SIG-M5 treated with dmso at 0.1 percent for 504 hours (cell line): ENCODE measurements around the gene CAPN10.

ENCODE experiments used
- DNase-seq: peaks from one replicate; lab custom pipeline; 2025; ENCODE audit not compliant: unreplicated experiment; lab: John Stamatoyannopoulos, UW

CAPN10 gene

DNA sequence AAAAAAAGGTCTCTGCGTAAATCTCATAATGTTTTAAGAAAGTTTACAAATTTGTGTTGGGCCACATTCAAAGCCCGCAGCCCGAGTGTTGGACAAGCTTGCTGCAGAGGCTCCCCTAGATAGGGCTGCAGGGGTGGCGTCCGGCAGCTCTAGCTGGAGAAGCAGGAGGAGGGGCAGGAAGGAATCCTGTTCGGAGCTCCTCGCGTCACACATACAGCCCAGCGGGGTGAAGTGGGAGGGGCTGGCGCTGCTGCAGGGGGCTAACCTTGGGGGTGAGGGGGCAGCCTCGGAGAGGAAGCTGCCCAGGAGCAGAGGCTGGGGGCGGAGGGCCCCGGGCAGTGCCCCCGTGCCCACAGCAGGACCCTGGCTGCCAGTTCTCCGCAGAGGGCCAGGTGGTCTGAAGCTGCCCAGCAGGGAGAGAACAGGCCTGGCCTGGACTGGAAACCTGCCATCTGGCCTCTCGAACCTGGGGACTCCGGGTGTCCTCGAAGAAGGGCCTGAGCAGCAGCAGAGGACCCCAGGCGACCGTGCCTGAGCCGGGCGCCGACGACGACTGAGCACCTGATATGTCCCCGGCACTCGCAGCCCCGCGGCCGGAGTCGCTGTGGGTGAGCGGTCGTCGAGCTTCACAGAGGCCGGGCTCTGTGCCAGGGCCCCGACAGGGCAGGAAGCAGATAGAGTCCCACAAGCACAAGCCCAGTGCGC lies 36.1 kb downstream of the CAPN10 start:
- DNase-seq, result no peak

DNA sequence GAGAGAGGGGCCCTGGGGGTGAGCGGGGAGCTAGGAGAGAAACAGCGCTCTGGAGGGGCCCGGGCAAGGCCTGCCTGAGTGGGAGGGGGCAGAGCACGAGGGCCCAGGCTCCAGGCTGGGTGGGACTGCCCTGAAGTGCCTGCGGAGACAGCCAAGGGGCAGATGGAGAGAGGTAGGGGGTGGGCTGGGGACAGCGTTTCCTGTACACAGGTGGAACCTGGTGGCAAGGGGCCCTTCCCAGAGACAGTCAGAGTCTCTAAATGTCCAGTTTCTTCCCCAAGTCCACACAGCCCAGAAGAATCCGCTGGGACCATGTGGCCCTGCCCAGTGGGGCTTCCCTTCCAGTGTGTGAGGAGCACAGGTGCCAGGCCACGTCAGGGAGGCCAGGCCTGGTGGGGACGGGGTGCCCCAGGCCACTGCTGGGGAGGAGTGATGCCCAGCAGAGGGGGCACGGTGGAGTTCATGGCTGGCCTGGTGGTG lies 37.0 kb downstream of the CAPN10 start:
- no peak for DNase-seq

DNA sequence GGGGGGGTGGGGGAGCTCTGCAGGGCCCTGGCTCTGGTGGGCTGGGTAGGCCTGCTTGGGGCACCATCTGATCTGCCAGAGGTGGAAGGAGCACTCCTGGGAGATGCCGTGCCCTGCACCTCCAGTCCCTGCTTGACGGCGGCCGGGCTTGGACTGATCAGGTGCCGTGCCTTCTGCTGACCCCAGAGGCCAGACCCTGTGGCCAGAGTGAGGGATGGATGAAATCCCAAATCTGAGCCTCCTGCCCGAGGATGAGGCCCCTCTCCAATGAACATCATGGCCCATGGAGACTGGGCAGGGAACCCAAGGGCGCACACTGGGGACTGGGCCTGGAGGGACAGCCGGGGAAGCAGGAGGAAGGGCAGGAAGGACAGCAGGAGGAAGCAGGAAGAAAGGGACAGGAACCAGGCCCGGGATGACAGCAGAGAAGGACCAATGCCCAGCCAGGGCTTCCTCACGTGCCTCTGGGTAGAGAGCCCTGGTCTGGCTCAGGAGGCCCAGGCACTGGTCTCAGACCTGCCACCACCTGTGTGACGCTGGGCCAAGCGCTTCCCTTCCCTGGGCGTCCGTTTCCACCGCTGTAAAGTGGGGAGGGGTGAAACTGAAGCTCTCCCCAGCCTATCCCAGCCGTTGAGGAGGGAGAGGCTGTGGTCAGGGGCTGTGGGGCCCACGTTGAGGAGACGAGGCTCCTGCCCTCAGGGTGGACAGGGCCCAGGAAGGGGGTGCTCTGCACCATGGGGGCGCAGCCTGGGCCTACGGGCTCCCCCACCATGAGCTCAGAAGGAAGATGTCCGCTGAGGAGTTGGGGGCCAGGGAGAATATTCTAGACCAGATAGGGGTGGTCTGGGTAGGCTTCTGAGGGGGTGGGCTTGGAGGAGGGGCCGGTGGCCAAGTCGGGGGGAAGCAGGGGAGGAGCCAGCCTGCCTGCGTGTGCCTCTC lies 37.7 kb downstream of the CAPN10 start:
- no peak for DNase-seq

DNA sequence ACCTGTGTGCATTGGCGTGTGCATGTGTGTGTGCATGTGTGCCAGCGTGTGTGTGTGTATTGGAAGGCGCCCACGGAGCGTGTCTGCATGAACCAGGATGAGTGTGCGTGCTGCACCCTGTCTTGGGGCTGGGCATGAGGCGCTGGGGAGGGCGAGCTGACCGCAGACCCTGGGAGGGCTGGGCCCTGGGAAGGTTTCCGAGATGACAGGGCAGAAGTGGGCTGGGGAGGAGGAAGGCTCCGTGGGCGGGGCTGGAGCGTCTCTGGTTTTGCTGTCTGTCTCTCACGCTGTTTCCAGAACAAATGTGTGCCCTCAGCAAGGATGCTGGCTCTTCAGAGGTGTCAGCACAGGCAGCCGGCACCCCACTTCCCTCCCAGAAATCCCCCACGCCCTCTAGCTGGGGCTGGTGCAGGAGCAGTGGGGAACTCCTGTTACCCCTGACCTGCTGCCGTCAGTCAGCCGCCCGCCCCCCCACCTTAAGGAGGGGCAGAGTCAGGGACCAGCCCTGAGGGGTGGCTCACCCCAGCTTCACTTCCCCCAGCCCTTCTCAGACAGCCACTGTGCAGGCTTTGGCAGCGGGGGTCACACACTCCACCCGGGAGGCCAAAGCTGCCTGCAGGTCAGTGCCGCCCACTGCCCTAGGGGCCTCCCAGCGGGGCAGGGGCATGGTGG lies 38.6 kb downstream of the CAPN10 start, which contains the start of gene GPR35:
TSS of gene GPR35 (plus strand) at position 531 of the 672 bp plus-strand sequence. CDS start 4,473 bp downstream, outside the sequence.
- peak; percentile 94 for DNase-seq

DNA sequence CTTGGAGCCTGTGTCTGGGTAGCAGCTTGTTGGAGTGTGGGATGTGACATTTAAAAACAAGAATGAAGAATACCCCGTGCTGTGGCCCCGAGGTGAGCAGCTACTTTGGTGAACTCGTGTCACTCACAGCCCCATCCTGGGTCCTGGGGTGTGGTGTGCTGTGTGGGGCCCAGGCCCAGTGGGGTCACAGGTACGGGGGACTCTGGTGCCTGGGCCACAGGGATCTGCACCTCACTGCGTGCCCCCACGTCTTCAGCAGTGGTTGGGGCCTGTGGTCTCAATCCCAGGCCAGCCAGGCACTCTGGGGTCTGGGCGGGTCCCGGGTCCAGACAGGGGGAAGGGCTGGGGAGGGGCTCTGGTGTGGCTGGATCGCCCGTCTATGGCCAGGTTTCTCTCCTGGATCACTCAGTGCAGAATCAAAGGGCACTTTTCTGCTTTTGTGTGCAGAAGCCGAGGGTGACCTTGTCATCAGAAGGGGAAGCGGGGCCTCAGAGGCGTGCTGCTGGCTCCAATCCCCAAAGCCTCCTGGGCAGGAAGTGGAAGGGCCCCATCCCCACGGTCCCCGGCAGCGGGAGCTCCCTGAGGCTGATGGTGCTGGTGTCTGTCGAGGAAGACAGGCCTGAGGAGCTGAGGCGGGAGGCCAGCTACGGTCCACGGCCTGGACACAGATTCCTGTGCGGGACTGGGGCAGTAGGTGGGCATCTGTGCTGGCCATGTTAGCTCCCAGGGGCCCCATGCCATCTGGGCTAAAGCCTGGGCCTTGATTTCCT lies 40.2 kb downstream of the CAPN10 start:
- peak; percentile 89 for DNase-seq

DNA sequence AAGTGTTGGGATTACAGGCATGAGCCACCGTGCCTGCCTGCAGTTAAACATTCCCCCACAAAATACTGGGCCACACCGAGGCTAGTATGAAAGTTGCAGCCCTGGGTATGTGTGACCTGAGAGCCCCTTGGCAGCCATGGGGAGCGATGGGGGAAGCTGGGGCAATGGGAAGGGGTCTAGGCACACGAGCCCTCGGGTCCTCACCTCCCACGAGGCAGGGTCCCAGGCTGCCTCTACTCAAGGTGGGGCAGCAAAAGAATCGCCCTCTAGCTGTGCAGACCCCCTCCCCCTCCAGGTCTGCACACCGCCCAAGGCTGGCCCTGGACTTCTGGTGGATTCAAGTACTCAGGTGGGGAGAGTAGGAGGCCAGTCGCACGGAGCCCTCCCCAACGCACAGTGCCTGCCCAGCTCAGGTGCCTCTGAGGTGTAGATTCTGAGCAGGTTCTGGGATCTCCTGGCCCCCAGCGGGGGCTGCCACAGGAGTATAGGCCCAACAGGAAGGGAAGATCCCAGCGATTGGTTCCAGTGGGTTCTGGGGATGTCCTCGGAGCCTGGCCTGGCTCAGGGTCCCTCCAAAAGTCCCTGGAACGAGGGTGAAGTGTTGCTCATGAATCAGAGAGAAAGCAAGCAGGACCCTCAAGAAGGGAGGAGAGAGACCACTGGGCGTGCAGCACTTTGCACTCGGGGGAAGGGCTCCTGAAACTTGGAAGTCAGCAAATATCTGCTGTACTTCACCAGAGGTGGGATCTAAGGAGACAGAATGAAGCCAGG lies 41.4 kb downstream of the CAPN10 start:
- no peak for DNase-seq

DNA sequence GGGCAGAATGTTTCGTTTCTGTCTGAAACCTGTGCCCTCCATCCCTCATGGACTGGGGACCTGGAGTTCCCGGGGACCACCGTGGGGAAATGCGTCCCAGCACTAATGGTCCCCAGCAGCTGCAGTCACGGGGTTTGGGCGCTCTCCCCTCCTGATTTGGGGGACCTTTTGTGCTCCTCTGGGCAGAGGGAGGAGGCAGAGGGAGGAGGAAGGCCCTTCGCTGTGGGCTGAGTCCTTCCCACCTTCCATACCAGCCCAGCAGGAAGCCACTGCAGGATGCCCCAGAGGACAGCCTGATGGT lies 41.9 kb downstream of the CAPN10 start:
- DNase-seq, result no peak

DNA sequence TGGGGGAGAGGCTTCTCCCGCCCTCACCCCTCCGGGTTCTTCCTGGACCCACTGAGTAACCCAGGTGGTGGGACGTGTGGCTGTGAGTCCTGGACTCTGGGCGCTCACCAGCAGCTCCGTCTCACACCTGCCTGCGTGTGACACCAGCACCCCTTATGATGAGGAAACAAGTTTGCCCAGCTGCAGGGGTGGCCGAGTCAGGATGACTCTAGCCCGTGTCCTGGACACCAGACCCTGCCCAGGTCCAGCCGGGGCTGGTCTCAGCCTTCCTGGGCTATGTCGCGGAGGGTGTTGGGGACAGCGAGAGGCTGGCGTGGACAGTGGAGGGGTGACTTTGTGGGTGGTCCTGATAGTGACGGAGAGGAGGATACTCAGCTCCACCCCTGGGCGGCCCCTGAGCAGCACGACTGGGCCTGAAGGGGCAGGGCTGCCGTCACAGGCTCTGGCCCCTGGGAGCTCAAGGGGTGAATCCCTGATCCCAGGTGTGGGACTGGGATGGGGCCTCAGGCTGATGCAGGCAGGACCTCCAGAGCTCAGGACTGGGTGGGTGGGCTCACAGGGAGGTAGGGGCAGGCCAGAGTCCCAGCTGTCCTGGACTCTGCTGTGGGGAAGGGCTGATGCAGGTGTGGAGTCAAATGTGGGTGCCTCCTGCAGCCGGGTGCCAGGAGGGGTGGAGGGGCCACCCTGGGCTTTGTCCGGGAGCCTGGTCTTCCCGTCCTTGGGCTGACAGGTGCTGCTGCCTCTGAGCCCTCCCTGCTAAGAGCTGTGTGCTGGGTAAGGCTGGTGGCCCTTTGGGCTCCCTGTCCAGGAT lies 42.5 kb downstream of the CAPN10 start:
- no peak for DNase-seq

DNA sequence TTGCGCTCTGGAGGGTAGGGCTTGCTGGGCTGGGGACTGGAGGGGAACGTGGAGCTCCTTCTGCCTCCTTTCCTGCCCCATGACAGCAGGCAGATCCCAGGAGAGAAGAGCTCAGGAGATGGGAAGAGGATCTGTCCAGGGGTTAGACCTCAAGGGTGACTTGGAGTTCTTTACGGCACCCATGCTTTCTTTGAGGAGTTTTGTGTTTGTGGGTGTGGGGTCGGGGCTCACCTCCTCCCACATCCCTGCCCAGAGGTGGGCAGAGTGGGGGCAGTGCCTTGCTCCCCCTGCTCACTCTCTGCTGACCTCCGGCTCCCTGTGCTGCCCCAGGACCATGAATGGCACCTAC lies 43.1 kb downstream of the CAPN10 start:
- no peak for DNase-seq

DNA sequence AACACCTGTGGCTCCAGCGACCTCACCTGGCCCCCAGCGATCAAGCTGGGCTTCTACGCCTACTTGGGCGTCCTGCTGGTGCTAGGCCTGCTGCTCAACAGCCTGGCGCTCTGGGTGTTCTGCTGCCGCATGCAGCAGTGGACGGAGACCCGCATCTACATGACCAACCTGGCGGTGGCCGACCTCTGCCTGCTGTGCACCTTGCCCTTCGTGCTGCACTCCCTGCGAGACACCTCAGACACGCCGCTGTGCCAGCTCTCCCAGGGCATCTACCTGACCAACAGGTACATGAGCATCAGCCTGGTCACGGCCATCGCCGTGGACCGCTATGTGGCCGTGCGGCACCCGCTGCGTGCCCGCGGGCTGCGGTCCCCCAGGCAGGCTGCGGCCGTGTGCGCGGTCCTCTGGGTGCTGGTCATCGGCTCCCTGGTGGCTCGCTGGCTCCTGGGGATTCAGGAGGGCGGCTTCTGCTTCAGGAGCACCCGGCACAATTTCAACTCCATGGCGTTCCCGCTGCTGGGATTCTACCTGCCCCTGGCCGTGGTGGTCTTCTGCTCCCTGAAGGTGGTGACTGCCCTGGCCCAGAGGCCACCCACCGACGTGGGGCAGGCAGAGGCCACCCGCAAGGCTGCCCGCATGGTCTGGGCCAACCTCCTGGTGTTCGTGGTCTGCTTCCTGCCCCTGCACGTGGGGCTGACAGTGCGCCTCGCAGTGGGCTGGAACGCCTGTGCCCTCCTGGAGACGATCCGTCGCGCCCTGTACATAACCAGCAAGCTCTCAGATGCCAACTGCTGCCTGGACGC lies 43.6 kb downstream of the CAPN10 start:
- DNase-seq, result no peak

DNA sequence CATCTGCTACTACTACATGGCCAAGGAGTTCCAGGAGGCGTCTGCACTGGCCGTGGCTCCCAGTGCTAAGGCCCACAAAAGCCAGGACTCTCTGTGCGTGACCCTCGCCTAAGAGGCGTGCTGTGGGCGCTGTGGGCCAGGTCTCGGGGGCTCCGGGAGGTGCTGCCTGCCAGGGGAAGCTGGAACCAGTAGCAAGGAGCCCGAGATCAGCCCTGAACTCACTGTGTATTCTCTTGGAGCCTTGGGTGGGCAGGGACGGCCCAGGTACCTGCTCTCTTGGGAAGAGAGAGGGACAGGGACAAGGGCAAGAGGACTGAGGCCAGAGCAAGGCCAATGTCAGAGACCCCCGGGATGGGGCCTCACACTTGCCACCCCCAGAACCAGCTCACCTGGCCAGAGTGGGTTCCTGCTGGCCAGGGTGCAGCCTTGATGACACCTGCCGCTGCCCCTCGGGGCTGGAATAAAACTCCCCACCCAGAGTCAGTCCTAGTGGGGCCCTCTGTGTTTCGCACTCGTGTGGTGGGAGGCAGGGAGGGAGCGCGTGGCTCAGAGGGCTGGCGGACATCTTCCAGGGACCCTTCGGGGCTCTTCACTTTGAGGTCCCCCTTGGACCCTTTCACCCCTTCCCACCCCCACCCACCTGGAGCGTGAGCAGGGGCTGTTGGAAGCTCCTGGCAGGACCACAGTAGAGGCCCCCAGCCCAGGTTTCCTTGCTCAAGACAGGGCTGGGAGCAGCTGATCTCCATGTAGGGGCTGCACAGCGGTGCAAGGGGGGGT lies 44.4 kb downstream of the CAPN10 start:
- no peak for DNase-seq

DNA sequence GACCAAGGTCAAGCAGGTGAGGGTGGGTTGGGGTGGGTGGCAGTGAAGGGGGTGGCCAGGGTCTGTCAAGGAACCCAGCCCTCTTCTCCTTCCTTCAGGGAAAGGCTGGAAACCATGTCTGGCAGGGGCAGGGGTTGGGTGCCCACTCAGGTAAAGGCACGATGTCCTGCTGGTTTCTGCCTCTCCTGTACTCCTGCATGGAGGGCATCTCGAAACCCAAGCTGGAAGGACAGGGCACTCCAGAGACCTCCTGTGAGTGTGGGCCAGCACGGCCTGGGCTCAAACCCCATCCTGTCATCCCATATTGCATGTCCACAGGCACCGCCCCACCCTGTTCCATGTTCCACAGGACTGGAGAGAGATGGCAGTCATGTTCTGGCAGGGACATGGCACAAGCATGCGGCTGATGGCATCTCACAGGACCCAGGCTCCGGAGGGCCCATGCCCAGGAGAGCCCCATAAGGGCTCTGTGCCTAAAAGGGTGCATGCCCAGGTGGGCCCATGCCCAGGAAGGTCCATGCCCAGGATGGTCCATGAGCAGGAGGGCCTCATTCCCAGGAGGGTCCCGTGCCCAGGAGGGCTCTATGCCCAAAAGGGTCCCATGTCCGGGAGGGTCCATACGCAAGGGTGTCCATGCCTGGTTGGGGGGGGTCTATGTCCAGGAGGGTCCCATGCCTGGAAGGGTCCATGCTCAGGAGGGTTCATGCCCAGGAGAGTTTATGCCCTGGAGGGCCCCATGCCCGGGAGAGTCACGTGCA lies 45.2 kb downstream of the CAPN10 start:
- no peak for DNase-seq

DNA sequence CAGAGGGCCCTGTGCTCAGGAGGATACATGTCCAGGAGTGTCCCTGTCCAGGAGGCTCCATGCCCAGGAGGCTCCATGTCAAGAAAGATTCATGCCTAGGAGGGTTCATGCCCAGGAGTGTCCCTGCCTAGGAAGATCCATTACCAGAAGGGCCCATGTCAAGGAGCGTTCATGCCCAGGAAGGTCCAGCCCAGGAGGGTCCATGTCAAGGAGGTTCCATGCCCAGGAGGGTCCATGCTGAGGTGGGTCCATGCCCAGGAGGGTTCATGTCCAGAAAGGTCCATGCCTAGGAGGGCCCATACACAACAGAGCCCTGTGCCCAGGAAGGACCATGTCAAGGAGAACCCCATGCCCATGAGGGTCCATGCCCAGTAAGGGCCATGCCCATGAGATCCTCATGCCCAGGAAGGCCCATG lies 45.8 kb downstream of the CAPN10 start:
- no peak for DNase-seq

DNA sequence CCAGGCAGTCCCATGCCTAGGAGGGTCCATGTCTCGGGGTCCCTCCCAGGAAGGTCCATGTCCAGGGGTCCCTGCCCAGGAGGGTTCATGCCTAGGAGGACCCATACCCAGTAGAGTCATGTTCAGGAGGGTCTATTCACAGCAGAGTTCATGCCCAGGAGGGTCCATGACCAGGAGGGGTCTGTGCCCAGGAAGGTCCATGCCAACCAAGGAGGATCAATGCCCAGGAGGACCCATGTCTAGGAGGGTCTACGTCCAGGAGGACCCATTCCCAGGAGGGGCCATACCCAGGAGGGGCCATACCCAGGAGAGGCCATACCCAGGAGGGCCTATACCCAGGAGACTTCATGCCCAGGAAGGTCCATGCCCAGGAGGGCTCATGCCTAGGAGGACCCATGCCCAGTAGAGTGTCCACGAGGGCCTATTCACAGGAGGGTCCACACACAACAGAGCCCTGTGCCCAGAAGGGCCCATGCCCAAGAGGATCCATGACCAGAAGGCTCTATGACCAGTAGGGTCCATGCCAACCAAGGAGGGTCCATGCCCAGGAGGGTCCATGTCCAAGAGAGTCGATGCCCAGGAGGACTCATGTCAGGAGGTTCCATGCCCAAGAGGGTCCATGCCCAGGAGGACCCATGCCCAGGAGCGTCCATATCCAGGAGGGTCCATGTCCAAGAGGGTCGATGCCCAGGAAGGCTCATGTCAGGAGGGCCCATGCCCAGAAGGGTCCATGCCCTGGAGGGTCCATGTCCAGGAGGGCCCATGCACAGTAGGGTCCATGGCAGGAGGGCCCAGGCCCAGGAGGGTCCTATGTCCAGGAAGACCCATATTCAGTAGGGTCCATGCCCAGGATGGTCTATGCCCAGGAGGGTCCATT lies 48.8 kb downstream of the CAPN10 start:
- DNase-seq, result no peak

DNA sequence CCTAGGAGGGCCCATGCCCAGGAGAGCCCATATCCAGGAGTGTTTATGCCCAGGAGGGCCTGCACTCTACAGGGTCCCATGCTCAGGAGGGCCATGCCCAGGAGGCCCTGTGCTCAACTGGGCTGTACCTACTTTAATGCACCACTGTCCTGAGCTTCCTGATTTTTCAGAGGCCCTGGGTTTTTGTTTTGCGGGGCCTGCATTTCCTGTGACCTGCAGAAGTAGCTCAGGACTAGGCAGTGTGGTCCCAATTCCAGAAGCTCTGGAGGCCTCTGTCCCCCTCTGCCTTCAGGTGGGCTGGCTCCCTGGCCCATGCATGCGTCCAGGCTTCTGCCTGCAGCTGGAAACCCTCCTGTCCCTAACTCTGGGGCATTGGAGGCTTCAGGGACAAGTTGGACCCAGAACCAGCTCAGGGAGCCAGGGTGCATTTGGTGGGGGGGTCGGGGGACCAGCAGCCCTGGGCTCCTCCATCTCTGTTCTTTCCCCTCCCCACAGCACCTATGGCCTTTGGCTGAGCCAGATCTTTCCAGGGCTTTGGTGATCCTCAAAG lies 49.5 kb downstream of the CAPN10 start:
- no peak for DNase-seq

DNA sequence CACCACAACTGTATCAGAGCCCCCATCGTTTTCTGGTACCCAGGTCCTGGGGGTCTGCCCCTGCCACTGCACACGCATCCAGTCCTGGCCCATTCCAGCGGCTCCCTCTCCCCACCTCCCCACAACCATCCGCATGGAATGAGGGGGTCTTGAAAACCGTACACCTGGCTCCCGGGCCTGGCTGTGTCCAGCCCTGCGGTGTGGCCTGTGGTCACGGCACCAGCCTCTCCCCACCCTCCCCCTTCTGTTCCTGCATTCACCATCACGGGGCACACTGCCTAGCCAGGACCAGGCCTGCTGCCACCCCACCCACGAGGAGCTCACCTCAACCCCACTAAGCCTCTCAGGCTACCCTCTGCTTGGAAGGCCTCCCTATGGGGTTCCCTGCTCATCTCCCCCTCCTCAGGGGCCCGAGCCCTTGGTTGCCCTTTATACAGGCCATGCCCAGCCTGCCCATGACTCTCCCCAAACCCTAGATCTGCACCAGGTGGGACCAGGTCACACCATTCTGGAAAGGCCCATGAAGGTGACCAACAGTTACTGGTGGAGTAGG lies 50.1 kb downstream of the CAPN10 start:
- no peak for DNase-seq
